ENCODE data around the gene CCDC136. TPM values are rescaled to one million over a fixed set of nuclear protein-coding genes. Genes with fewer than 3 reads are reported as not detected.

Gene CCDC136
- total RNA-seq, 3 donors from 2014 or later = 6.4 to 9.5 (median 9.4) TPM

DNA sequence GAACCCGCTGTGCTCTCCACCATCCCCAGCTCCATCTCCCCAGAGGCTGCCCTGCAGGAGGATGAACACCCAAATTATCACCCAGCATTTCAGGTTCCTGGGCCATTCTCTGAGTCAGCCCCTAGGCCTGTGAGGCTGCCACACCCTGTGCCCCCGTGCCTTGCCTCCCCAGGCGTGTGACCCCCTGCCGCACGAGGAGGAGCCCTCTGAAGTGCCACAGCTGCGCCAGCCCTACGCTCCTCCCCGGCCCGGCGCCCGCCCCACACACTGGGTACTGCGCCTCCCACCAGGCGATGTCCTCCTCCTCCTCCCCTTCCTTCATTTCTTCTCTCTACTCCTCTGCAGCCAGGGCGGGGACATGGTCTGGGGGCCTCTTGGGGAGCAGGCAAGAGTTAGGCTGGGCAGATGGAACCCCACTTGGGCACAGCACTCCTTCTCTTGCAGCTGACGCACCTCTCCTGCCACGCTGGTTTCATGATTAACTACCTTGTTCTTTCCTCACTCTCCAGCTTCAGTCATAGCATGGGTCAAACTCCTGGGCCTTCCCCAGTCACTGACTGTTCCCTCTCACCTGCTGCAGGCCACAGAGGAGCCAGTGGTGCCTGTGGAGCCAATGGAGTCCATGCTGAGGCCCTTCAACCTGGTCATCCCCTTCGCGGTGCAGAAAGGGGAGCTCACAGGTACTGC lies 58.2 kb downstream of the CCDC136 start:
- TF ChIP-seq POLR2A (IDR thresholded peaks at IDR 0.05) = no peak
- intact Hi-C loops (cut with DNase I; ENCODE audit: low total_unique reads) = no loop called here

DNA sequence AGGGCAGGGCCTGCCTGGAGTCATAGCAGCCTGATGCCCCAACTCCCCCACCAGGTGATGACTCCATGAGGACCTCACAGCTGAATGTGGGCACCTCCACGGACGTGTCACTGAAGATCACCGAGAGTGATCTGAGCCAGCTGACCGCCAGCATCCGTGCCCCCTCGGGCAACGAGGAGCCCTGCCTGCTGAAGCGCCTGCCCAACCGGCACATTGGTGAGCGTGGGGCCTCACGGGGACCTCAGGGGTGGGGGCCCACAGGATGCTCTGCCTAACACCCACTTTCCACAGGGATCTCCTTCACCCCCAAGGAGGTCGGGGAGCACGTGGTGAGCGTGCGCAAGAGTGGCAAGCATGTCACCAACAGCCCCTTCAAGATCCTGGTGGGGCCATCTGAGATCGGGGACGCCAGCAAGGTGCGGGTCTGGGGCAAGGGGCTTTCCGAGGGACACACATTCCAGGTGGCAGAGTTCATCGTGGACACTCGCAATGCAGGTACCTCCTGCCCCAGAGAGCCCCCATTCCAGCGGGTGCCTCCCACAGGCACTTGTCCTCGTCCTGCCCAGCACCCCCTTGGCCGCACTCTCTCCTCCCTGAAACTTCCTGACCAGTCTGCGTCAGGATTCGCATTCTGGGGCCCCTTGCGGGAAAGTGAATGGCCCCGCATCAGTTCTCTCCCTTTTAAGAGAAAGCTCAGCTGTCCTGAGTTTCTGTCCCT lies 60.9 kb downstream of the CCDC136 start:
- intact Hi-C loops (cut with DNase I; ENCODE audit: low total_unique reads) = no loop called here
- Histone ChIP-seq H3K9me3 (no peaks in the 10 kb centered on the region), H3K36me3 (no peaks in the 10 kb centered on the region), H3K27ac (no peak overlapping the region), H3K4me3 (no peak overlapping the region), H3K27me3 (no peaks in the 10 kb centered on the region), H3K4me1 (no peaks in the 10 kb centered on the region)
- TF ChIP-seq CTCF (IDR thresholded peaks at IDR 0.05) (no peak), POLR2A (IDR thresholded peaks at IDR 0.05) (no peak), POLR2AphosphoS5 (IDR thresholded peaks at IDR 0.05) (no peak)
- no peak for DNase-seq (ENCODE audit: low spot score in 2 of 2)

More for the DNA sequence above, 58.2 kb downstream of the CCDC136 start:
- Histone ChIP-seq H3K4me3 (no peak overlapping the region), H3K27ac (no peak overlapping the region), H3K27me3 (no peaks in the 10 kb centered on the region), H3K9me3 (no peaks in the 10 kb centered on the region), H3K4me1 (no peaks in the 10 kb centered on the region), H3K36me3 (no peaks in the 10 kb centered on the region)
- DNase-seq (ENCODE audit: low spot score in 2 of 2) = no peak

GRCh38 chr7:128853799-128854198 lies 62.0 kb downstream of the CCDC136 start:
- no peaks in the 10 kb centered on the region for H3K27me3 ChIP-seq
- no peak for DNase-seq (ENCODE audit: low spot score in 2 of 2)
- H3K4me3 ChIP-seq = no peak overlapping the region
- no peaks in the 10 kb centered on the region for H3K36me3 ChIP-seq
- TF ChIP-seq POLR2A (IDR thresholded peaks at IDR 0.05) (no peak), CTCF (IDR thresholded peaks at IDR 0.05) (no peak), POLR2AphosphoS5 (IDR thresholded peaks at IDR 0.05) (no peak)
- H3K4me1 ChIP-seq = no peaks in the 10 kb centered on the region
- H3K27ac ChIP-seq = no peak overlapping the region
- intact Hi-C loops (cut with DNase I; ENCODE audit: low total_unique reads) = no loop called here
- no peaks in the 10 kb centered on the region for H3K9me3 ChIP-seq

- no peak for TF ChIP-seq POLR2A (IDR thresholded peaks at IDR 0.05)
- TF ChIP-seq POLR2AphosphoS5 (IDR thresholded peaks at IDR 0.05) = no peak
- no peak for TF ChIP-seq CTCF (IDR thresholded peaks at IDR 0.05)
- H3K4me1 ChIP-seq = peaks cover 0 to 4% of the 10 kb centered on the region in 2 donors
- no peak overlapping the region for H3K27ac ChIP-seq
- intact Hi-C loops (cut with DNase I; ENCODE audit: low total_unique reads) = no loop called here
- H3K27me3 ChIP-seq = no peaks in the 10 kb centered on the region
- H3K9me3 ChIP-seq = no peaks in the 10 kb centered on the region
- no peak for DNase-seq (ENCODE audit: low spot score in 2 of 2)
- H3K4me3 ChIP-seq = no peak overlapping the region
- H3K36me3 ChIP-seq = no peaks in the 10 kb centered on the region
These were observed 62.6 kb downstream of the CCDC136 start for GRCh38 chr7:128854396-128854795.

DNA sequence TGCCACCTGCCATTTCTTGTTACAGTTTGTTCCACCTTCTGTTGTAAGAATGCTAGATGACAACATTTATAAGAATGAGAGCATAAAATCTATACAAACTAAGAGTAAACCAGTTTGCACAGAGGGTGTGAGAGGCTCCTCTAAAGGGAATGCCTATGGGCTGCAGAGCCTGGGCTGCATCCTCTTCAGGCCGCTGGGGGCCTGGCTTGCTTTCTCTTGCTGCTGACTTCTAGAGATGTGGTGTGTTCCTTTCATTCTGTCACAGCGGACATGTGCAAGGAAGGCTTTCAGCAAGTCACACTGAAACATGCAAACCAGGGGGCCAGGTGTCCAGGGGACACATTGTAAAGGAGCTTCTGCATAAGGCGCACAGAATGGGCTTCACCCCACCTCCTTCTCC lies 63.8 kb downstream of the CCDC136 start:
- intact Hi-C loops (cut with DNase I; ENCODE audit: low total_unique reads) = no loop called here
- no peak for DNase-seq (ENCODE audit: low spot score in 2 of 2)
- Histone ChIP-seq H3K36me3 (no peaks in the 10 kb centered on the region), H3K27me3 (no peaks in the 10 kb centered on the region), H3K4me3 (no peak overlapping the region), H3K9me3 (no peaks in the 10 kb centered on the region), H3K4me1 (peaks cover 0 to 4% of the 10 kb centered on the region in 2 donors), H3K27ac (no peak overlapping the region)
- TF ChIP-seq POLR2AphosphoS5 (IDR thresholded peaks at IDR 0.05) (no peak), CTCF (IDR thresholded peaks at IDR 0.05) (no peak), POLR2A (IDR thresholded peaks at IDR 0.05) (no peak)

Measured in breast epithelium (tissue), 4 donors.